ENCODE results near the gene SPAG16.
"Not testable (repeated sequence)": the region's sequence is repeated elsewhere in the genome, so short reads cannot be mapped to it uniquely, and the experiment has no call there.

SPAG16 gene

GRCh38 chr2:213818436-213818835 lies 534.2 kb downstream of the SPAG16 start:
- no peak for DNase-seq (ENCODE audit: low read depth)

DNA sequence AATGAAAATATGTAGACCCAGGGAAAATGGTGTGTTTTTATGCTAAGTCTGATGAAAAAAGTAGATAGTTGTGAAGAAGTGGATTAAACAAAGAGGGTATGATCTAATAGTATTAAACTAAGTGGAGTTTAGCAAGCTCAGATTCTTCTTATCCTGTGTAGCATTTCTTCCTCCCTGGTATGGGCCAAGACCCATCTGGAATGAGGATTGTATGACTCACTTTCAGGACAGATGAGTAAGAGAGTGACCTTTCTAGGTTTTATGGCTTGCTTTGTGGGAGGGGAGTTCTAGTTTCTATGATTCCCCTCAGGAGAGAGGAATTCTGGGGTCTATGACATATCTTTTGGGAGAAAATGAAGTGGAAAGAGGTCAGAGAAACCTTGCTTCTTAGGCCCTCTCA lies 550.1 kb downstream of the SPAG16 start:
- peak; percentile 74 for DNase-seq (ENCODE audit: low read depth)

- peak; percentile 64 for DNase-seq (ENCODE audit: low read depth)
These were observed 550.5 kb downstream of the SPAG16 start for GRCh38 chr2:213834746-213835145.

GRCh38 chr2:213846856-213847255 lies 562.6 kb downstream of the SPAG16 start:
- no peak for DNase-seq (ENCODE audit: low read depth)

DNA sequence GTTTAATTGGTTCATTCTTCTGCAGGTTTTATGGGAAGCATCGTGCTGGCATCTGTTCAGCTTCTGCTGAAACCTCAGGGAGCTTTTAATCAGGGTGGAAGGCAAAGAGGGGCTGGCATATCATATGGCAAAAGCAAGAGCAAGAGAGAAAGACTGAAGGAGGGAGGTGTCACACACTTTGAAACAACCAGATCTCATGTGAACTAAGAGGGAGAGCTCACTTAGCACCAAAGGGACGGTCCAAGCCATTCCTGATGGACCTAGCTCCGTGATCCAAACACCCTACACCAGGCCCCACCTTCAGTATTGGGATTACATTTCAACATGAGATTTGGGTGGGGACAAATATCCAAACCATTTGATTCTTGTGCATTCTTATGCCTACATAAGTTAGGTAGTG lies 563.1 kb downstream of the SPAG16 start:
- no peak for DNase-seq (ENCODE audit: low read depth)

DNA sequence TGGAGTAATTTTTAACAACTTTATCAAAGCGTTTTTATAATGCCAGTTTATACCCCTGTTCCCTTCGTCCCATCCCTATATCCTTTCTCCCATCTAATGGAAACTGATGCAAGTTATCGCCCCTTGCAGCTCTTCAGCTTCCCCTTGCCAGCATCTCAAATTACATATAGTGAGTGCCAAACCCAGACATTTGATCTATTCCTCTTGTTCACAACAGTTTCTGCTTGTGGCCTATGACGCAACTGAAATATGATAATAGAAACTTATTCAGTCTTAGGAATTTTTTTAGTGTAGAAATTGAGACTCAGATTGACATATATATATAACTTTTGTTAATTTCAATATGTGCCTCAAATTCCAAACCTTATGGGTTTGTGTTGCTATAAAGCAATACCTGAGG lies 564.4 kb downstream of the SPAG16 start:
- DNase-seq (ENCODE audit: low read depth) = no peak

DNA sequence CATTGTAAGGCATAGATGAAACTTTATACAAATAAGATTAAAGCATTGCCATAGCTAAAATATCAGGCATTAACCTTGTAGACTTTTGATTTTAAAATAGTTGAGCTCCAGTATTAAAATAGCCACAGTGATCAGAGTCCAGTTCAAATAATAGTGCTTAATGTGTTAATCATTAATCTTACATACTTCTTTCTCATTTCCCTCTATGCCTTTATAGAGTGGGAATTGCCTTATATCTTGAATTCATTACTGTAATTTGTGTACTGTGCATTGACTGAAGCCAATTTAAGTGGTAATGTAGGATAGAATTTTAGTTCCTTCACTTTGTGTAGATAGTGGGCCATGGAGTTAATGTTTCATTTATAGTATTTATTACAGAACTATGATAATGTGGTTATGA lies 577.4 kb downstream of the SPAG16 start:
- DNase-seq (ENCODE audit: low read depth) = no peak

GRCh38 chr2:213862407-213863076 lies 578.3 kb downstream of the SPAG16 start:
- DNase-seq (ENCODE audit: low read depth) = no peak

DNA sequence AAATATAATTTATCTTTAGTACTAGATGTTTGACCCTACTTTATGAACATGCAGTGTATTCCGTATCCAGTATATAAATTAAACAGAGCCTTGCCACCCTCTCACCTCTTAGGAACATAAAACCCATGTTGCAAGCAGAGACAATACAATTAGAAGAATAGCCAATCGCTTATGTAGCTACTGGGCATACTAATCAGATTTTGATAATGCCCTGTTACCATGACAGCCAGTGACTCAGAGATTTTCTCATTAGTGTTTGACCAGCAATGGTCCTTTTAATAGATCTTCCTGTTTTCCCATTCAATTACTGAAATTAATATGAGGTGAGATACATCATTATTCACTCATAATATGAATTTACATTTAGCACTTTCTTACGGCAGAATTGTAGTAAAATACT lies 579.3 kb downstream of the SPAG16 start:
- no peak for DNase-seq (ENCODE audit: low read depth)

DNA sequence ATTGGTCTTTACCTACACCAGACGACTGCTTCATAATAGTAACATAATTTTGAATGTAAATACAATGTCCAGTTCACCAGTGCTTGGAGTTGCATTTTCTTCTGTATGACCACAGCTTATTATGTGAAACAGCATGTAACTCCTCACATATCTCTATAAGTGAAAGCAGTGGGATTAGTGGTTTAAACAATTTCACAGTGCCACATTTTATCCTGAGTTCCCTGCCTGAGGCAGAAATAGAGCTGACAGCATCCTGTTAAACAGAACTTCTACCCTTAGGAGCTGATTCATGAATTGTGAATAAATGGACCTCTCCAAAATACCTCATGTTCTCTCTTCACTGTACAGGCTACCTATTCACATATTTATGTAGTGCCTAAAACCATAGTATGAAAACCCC lies 584.3 kb downstream of the SPAG16 start:
- DNase-seq (ENCODE audit: low read depth) = no peak

GRCh38 chr2:213885485-213885884 lies 601.2 kb downstream of the SPAG16 start:
- no peak for DNase-seq (ENCODE audit: low read depth)

- DNase-seq (ENCODE audit: low read depth) = no peak
These were observed 630.2 kb downstream of the SPAG16 start for GRCh38 chr2:213914510-213914909.

DNA sequence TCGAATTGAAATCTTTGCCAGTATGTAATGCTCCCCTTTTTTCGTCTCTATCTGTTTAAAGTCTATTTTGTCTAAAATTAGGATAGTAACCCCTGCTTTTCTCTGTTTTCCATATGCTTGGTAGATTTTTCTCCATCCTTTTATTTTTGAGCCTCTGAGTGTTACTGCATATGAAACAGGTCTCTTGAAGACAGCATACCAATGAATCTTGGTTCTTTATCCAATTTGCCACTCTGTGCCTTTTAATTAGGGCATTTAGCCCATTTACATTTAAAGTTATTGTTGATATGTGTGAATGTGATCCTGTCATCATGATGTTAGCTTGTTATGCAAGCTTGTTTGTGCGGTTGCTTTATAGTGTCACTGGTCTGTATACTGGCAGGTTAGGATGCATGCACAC lies 635.8 kb downstream of the SPAG16 start:
- no peak for DNase-seq (ENCODE audit: low read depth)

GRCh38 chr2:213923543-213923942 lies 639.3 kb downstream of the SPAG16 start:
- no peak for DNase-seq (ENCODE audit: low read depth)

DNA sequence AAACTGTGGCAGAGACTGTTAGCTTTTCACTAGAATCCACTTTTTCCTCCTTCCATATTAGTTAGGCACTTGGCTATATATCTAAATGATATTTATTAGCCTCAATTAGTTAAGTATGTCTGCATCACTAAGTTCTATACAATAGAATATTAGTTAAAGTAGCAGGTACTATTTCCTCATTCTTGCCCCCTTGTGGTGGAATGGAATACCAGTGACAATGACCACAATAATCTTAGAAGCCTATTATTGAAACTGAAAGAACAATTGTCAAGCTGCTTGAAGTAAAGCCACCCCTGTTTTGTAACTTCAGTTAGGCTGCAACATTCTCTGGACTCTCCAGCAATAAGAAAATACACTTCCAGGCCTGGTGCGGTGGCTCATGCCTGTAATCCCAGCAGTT lies 650.3 kb downstream of the SPAG16 start:
- no peak for DNase-seq (ENCODE audit: low read depth)

DNA sequence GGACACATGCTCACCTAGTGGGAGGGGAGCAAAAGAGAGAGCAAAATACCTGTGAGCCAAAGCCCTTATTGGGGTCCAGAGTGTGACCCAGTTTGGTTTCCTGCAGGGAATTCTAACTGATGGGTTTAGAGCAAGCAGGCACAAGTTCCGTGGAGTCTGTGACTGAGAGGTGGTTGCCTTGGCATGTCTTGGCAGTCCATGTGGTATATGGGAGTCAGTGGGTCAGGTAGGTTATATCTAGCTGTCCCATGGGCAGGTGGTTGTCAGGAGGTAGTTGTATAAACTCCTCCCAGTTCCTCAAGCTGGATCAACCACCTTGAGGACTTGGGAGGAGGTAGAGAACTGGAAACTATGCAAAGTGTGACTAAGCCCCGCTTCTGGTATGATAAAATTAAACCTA lies 673.8 kb downstream of the SPAG16 start:
- no peak for DNase-seq (ENCODE audit: low read depth)

DNA sequence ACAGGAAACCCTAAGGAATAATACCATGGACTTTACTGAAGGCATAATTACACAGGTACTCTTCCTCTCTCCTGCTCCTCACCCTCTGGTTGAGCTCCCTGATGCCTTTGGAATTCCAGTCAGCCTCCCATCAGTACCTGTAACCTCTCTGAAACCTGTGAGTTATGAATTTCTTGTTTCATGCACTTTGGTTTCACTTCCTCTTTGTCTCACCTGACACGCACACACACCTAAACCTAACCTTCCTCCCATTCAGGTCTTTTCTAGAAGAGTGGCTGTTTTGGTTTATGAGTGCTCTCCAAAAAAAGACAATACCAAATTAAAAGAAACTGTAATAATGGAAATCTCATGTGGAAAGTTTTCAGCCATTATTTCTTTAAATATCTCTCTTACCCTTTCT lies 675.3 kb downstream of the SPAG16 start:
- DNase-seq (ENCODE audit: low read depth) = no peak

DNA sequence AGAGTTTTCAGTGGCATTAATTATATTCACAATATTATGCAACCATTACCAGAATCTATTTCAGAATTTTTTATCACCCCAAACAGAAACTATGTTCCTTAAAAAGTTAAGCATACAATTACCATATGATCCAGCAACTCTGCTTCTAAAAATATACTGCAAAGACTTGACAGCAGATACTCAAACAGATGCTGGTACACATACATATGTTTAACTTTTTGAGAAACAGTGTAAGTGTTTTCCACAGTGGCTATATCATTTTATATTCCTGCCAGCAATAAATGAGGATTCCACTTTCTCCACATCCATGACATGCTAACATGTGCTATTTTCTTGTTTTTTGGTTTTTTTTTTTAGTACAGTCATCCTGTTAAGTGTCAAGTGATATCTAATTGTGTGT lies 687.3 kb downstream of the SPAG16 start:
- DNase-seq (ENCODE audit: low read depth) = no peak

DNA sequence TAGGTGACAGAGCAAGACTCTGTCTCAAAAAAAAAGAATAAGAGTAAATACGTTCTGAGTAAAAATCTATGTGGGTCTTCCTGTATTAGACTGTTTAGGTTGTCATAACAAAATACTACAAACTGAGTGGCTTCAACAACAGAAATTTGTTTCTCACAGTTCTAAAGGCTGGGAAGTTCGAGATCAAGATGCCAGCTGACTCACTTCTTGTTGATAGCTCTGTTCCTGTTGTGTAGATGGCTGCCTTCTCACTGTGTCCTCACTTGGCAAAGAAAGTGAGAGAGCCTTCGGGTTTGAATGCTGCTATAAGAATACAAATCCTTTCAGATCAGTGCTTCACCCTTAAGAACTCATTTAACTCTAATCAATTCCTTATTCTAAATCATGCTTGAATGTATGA lies 696.6 kb downstream of the SPAG16 start:
- DNase-seq (ENCODE audit: low read depth) = peak; percentile 6

- DNase-seq (ENCODE audit: low read depth) = no peak
These were observed 704.9 kb downstream of the SPAG16 start for GRCh38 chr2:213989207-213989606.

DNA sequence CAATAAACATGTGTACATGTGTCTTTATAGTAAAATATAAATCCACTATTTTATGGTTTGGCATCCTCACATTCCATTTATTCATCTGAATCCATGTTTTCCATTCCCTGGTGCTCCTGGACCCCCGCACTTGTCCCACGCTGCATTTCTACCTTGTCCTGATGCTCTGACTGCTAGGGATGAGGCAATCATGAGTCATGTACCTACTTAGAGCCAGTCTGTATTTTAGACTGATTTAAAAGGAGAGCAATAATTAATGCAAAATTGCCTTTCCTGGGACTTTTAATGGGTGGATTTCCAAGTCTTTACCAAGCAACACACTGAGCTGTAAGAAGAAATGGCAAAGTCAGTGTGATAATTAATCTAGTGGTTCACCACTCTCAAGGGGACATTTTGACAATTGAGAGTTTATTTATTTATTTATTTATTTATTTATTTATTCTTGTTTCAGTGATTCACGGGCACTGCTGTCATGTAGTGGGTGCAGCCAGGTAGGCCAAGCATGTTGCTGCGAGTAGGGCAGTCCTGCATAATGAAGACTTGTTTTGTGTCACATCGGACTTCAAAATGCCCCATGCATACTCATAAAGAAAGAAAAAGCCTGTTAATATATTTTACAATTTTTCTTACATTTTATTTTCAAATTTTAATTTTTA lies 707.3 kb downstream of the SPAG16 start:
- DNase-seq (ENCODE audit: low read depth) = no peak

DNA sequence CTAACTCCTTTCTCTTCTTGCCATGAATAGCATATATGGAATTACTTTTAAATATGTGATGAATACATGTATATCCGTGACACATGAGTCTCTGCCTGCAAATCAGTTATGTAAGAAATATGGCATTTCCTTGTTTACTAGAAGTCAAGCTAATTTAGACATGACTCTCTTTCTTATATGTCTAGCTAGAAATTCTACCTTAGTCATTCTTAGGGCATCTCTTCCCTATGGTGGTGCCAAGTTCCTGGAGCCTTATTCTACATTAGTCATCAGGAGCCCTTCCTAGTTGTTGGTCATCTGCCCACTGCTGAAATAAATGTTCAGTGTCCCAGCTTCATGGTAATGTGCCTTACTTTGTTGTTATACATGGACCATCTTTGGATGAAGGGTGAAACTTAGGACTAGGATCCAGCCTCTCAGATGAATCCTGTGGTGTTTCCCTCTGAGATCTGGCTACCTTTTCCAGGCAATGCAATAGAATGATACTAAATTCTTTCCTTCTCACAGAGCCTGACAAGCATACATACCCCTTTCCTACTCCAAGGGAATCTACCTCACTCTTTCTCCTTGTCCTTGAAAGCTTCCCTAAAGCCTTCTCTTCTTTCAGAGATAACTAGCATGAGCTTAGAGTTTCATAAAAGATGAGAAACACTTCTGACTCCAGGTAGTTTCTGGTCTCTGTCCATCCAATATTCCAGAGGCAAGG lies 711.3 kb downstream of the SPAG16 start:
- DNase-seq (ENCODE audit: low read depth) = peak; percentile 82

- not testable (repeated sequence) for DNase-seq (ENCODE audit: low read depth)
These were observed 714.7 kb downstream of the SPAG16 start for GRCh38 chr2:213998976-213999375.

Data from GM04504 (cell line).